AG04449 (cell line): ENCODE results near the gene ATP1A3.

Experiments
- CTCF ChIA-PET: fragments of 350-600 bp; formaldehyde crosslinking; extraction: SDS; loops from one replicate; lab custom pipeline; 2021; ENCODE audit warnings: antibody characterized with exemption; lab: Yijun Ruan, JAX
- POLR2A ChIA-PET: fragments of 400-600, 350-600 bp; formaldehyde crosslinking; extraction: SDS; loops from one replicate; lab custom pipeline; 2020; ENCODE audit warnings: antibody characterized with exemption, inconsistent platforms; lab: Yijun Ruan, JAX
- DNase-seq: peaks from one replicate; pipeline ENCODE4 v3.0.0-alpha.2; 2010; ENCODE audit warnings: low read depth, low spot score
- H3K4me3 ChIP-seq: 2 replicates; pipeline ENCODE4 v1.5.1; 2011; ENCODE audit warnings: low read depth, mild to moderate bottlenecking, control low read depth, low read length
- CTCF ChIP-seq: IDR thresholded peaks from one replicate; pipeline ENCODE4 v1.5.1; 2011; ENCODE audit warnings: mild to moderate bottlenecking, moderate library complexity, low read length, control low read depth, inconsistent platforms; ENCODE audit not compliant: insufficient read depth; ENCODE audit errors: missing control alignments

Gene ATP1A3

DNA sequence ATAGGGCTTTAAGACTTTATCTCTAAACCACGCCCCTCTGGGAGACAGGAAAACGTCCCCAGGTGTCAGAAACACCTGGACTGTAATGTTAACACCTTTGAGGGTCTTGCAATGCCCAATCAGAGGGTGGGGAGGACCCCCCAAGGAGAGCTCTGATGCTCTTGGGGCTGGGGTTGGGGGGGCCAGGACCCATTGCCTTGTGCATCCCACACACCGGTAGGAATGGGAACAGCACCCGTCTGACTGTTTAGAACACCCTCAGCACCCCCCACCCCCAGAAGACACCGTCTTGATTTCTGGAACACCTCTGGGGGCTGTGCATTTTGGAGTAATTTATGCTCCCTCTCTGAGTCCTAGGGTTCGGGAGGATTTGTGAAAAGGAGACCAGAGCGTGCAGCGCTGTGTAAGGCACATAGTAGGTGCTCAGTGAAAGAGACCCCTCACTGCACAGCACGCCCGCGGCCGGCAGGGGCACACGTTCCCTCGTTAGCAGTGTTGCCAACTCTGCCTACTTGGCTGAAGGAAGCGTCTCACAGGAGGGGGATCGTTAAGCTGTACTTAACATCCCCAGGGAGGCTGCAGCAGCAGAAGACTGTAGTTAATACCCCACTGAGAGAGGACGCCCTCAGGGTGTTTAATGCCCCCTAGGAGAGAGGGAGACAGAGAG is 63.0 kb downstream of the ATP1A3 start:
- POLR2A ChIA-PET = no interaction called here
- TF ChIP-seq CTCF = peak; percentile 56
- H3K4me3 ChIP-seq = no peak overlapping the region
- CTCF ChIA-PET = interaction anchor here (0.9 to 2.4 kb wide), 7 partner anchors 12 to 70 kb away, joined by 3 to 9 read pairs (median 4); no protein-coding TSS in a partner anchor
- DNase-seq = no peak

GRCh38 chr19:41930322-41930722 is 63.7 kb downstream of the ATP1A3 start:
- no peak overlapping the region for H3K4me3 ChIP-seq
- DNase-seq = no peak
- ChIA-PET CTCF (interaction anchor here (0.9 to 2.4 kb wide), 5 partner anchors 12 to 69 kb away, joined by 3 to 9 read pairs (median 4); no protein-coding TSS in a partner anchor), POLR2A (no interaction called here)
- no peak for TF ChIP-seq CTCF

GRCh38 chr19:41929536-41930071 is 64.4 kb downstream of the ATP1A3 start:
- POLR2A ChIA-PET = no interaction called here

GRCh38 chr19:41928754-41929535 is 65.1 kb downstream of the ATP1A3 start:
- TF ChIP-seq CTCF = no peak
- H3K4me3 ChIP-seq = peak overlapping the region; percentile 33
- CTCF ChIA-PET = no interaction called here
- no peak for DNase-seq
- POLR2A ChIA-PET = no interaction called here

More at GRCh38 chr19:41929536-41930071, 64.4 kb downstream of the ATP1A3 start:
- DNase-seq = no peak
- CTCF ChIA-PET = interaction anchor here (2.4 kb wide), 1 partner anchor 44 kb away, joined by 9 read pairs; no protein-coding TSS in a partner anchor
- H3K4me3 ChIP-seq = no peak overlapping the region
- TF ChIP-seq CTCF = no peak

DNA sequence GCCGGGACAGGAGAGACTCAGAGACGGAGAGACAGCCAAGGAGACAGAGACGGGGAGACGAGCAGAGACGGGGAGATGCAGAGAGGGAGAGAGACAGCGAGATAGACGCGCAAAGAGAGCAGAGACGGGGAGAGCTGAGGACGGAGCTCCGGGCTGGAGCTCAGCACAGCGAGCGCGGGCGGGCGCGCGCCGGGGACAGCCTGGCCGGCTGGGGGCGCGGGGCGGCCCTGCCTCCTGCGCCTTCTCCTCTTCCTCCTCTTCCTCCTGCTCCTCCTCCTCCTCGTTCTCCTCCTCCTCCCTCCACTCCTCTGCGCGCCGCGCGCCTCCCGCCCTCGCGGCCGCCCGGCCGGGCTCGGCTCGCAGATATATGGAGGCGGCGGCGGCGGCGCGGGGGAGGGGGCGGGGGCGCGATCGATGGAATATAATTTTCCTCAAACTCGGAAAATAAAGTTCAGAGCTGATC is 65.8 kb downstream of the ATP1A3 start, which contains the start of gene ERFL:
TSS of gene ERFL (minus strand) at position 229 of the 463 bp plus-strand sequence. CDS start 15,530 bp downstream, outside the sequence.
- TF ChIP-seq CTCF = no peak
- peak within 1 kb of the TSS; percentile 52 for H3K4me3 ChIP-seq
- ChIA-PET CTCF (interaction anchor here (0.6 to 1.5 kb wide), 3 partner anchors 8 to 107 kb away, joined by 3 to 4 read pairs (median 4); no protein-coding TSS in a partner anchor), POLR2A (no interaction called here)
- DNase-seq = no peak
